ENCODE measurements around the gene RAD1.

The RAD1 gene

DNA sequence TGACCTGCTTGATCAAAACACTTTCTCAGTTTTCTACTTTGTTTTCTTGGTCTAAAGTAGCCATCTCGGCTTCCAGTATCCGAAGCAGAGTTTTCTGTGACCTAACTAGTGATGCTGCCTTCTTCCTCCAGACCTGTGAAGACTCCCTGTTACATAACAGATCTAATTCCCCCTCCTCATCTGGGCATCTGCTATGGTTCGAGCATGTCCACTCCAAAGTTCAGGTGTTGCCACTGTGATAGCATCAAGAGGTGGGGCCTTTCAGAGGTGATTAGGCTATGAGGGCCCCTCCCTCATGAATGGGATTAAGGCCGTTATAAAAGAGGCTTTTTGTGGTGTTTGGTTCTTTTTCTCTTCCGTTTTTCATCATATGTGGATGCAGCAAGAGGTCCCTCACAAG lies 56.1 kb downstream of the RAD1 start:
- DNase-seq, result no peak

DNA sequence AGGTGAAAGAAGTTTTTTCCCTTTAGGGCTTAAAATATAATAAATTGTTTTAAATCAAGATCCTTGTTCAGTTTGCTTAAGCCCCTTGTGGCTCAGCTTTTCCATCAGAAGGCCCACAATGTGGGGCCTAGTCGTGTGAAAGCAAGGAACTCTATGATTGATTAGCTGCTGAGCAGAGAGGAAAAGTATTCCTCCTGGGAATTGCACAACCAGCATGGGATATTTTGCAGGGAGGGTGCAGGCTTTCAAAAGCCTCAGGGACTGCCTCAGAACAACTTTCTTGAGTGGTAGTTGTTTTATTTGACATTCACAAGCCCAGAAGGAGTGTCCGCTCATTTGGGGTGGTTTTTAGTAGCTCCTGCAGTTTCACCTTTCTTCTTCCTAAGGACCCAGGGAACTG lies 56.5 kb downstream of the RAD1 start:
- DNase-seq, result no peak

DNA sequence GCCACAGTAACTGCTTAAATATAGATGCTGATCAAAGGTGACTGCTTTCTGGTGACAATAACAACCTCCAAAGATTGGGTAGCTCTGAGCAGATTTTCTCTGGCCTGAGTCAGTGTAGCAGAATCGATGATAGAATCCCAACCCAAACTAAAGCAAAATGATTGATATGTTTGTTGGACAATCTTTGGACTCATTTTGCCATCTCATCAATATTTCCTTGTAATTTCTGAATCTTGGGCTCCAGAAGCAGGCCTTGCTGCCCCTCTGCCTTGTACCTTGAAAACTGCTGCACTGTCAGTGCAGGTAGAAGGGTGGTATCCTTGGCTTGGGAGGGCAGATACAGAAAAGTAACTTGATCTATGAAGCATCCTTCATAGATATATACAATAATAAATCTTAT lies 57.4 kb downstream of the RAD1 start:
- DNase-seq, result no peak

DNA sequence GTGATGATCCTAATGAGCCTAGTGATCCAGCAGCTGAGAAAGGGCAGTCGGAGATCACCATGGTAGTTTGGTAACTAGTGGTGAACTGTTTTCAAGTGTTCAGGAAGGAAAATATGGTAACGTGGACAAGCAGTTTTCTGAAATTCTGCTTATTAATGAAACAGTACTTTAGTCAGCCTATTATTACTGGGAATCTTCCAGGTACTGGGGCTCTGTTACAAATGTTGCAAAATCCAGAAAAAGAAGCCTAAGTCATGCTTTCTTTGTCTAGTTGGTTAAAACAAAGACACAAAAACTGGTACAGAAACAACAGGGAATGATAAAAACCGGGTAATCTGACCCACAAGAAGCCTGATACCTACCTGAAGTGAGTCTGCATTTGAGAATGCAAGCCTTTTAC lies 58.1 kb downstream of the RAD1 start:
- no peak for DNase-seq
